HepG2 (cell line): ENCODE data around the gene FEV. TPM values are rescaled to one million over a fixed set of nuclear protein-coding genes. Genes with fewer than 3 reads are reported as not detected.
A peak's percentile ranks its signal among the peaks of the same experiment; 100 is the strongest.

Experiments
- KIAA2018 ChIP-seq: sonication (generic); formaldehyde crosslinking; IDR thresholded peaks from 2 replicates; pipeline ENCODE4 v1.5.0; 2020; ENCODE audit warnings: mild to moderate bottlenecking, missing genetic modification reagents, borderline replicate concordance
- RXRA ChIP-seq: sonication (generic); formaldehyde crosslinking; IDR thresholded peaks from 2 replicates; pipeline ENCODE4 v1.5.1; 2020; ENCODE audit warnings: missing genetic modification reagents
- TARDBP ChIP-seq: sonication (generic); formaldehyde crosslinking; IDR thresholded peaks from 2 replicates; pipeline ENCODE4 v1.8.0; 2022; ENCODE audit warnings: mild to moderate bottlenecking, missing genetic modification reagents
- U2AF2 ChIP-seq: fragments of 200-400 bp; formaldehyde crosslinking; IDR thresholded peaks from 2 replicates; pipeline ENCODE4 v1.6.1; 2017; ENCODE audit warnings: low read depth, mild to moderate bottlenecking, low read length
- XRCC5 ChIP-seq: fragments of 200-400 bp; formaldehyde crosslinking; optimal IDR thresholded peaks from 2 replicates; pipeline ENCODE3; 2017; ENCODE audit warnings: mild to moderate bottlenecking, low read length
- ZFP62 ChIP-seq: sonication (generic); formaldehyde crosslinking; IDR thresholded peaks from 2 replicates; pipeline ENCODE4 v1.4.0; 2020; ENCODE audit warnings: missing genetic modification reagents
- ZNF609 ChIP-seq: sonication (generic); formaldehyde crosslinking; IDR thresholded peaks from 2 replicates; pipeline ENCODE4 v1.4.0; 2020; ENCODE audit warnings: mild to moderate bottlenecking, missing genetic modification reagents, borderline replicate concordance
- ZNF639 ChIP-seq: conservative IDR thresholded peaks from 2 replicates; pipeline ENCODE4 v1.6.1; 2018; ENCODE audit warnings: missing genetic modification reagents
- ZNF816 ChIP-seq: sonication (generic); formaldehyde crosslinking; IDR thresholded peaks from 2 replicates; pipeline ENCODE4 v1.8.0; 2022; ENCODE audit warnings: missing genetic modification reagents, mild to moderate bottlenecking, borderline replicate concordance
- polyA plus RNA-seq, 8 experiments: library from polyadenylated mRNA; depleted of rRNA in 3 of 8; stranded (reverse) in 7 of 8; unstranded in 1 of 8; fragments of >200 nt; fragmentation: Illumina TruSeq in 4 of 8; extraction: Trizol in 4 of 8; gene quantifications; 2 replicates each; pipeline versions ENCODE4 v1.2.1 to v1.2.3, GENCODE V29; 2011 to 2016; ENCODE audit warnings: low read depth in 4 of 8, missing spikeins in 1 of 8, mixed read lengths in 1 of 8; ENCODE audit not compliant: insufficient read depth in 1 of 8
- total RNA-seq, 5 experiments: library from RNA; depleted of rRNA; stranded (reverse); fragments of >200 nt; fragmentation: Illumina TruSeq; extraction: Trizol; gene quantifications; 2 replicates each; pipeline ENCODE4 v1.2.3, GENCODE V29; 2016; ENCODE audit warnings: low read depth in 1 of 5

Gene FEV
- total and polyA plus RNA-seq, 2 of the 13 experiments (the other 11 are each of a cell fraction or from before 2014, with no cell fraction given), result not detected

GRCh38 chr2:218962859-218963492 is 22.0 kb downstream of the FEV start (continued):
- TF ChIP-seq KIAA2018 (CRISPR knock-in tag) (0 out of 2 replicates have a peak, but pooled peaks have one; percentile 40), ZNF816 (CRISPR knock-in tag) (peak; percentile 91), RXRA (peak; percentile 39; the same call in 1 of the 2 replicates), ZNF639 (CRISPR knock-in tag) (peak; percentile 80; the same call in 1 of the 2 replicates), ZNF609 (no peak), ZFP62 (CRISPR knock-in tag) (no peak), XRCC5 (peak; percentile 60), TARDBP (no peak), U2AF2 (no peak)
